ENCODE measurements around the gene MGME1. TPM values are rescaled to one million over a fixed set of nuclear protein-coding genes. Genes with fewer than 3 reads are reported as not detected.

MGME1 gene
- total RNA-seq, 4 donors from 2014 or later, result 11.2 to 18.9 (median 12.0) TPM

DNA sequence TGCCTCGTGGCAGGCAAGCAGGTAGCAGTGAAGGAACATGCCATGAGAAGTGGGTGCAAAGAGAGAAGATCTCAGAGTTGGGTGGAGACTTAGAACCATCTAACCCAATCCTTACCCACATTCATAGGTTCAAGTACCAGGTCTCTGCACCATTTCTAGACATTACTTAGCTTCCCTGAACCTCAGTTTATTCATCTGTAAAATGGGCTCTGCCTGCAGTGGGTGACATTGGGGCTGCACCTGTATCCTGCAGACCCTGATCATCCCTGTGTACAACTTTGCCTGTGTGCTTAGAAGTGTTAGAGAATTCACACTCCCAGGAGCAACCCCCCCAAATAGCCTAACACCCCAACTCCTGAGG lies 42.9 kb upstream of the MGME1 start:
- 88 to 100% methylated on average over 1 of the region's 1 CpG for WGBS, 2 donors
- TF ChIP-seq, protein P1, sequence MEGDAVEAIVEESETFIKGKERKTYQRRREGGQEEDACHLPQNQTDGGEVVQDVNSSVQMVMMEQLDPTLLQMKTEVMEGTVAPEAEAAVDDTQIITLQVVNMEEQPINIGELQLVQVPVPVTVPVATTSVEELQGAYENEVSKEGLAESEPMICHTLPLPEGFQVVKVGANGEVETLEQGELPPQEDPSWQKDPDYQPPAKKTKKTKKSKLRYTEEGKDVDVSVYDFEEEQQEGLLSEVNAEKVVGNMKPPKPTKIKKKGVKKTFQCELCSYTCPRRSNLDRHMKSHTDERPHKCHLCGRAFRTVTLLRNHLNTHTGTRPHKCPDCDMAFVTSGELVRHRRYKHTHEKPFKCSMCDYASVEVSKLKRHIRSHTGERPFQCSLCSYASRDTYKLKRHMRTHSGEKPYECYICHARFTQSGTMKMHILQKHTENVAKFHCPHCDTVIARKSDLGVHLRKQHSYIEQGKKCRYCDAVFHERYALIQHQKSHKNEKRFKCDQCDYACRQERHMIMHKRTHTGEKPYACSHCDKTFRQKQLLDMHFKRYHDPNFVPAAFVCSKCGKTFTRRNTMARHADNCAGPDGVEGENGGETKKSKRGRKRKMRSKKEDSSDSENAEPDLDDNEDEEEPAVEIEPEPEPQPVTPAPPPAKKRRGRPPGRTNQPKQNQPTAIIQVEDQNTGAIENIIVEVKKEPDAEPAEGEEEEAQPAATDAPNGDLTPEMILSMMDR (IDR thresholded peaks at IDR 0.05), result no peak
- TF ChIP-seq POLR2A (IDR thresholded peaks at IDR 0.05), result no peak
- intact Hi-C loops (cut with DNase I), result no loop called here
- Histone ChIP-seq H3K4me1 (peaks cover 0 to 16% (median 0%) of the 10 kb centered on the region in 3 donors), H3K27me3 (no peaks in the 10 kb centered on the region), H3K4me3 (no peak overlapping the region), H3K36me3 (no peaks in the 10 kb centered on the region), H3K27ac (no peak overlapping the region), H3K9me3 (no peaks in the 10 kb centered on the region)
- no peak for DNase-seq

DNA sequence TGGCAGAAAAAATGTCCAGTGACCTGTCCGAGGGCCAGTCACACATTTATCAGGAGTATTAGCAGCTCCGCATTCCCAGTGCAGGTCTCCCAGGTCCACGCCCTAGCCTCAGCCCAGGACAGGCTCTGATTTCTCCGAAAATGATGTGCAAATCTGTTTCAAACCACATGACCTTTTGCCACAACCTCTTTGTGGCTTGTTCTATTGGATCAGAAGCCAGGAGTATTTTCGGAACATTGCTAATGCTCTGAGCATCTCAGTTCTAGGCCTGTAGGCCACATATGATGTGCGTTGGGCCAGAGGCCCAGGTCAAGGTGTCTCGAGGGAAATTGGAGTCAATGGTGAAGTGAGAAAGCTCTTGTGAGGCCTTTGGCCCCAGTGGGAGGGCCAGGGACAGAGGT lies 40.6 kb upstream of the MGME1 start:
- Histone ChIP-seq H3K9me3 (peaks cover 0 to 5% (median 0%) of the 10 kb centered on the region in 3 donors), H3K27me3 (no peaks in the 10 kb centered on the region), H3K4me3 (no peak overlapping the region), H3K36me3 (no peaks in the 10 kb centered on the region), H3K4me1 (peaks cover 0 to 16% (median 0%) of the 10 kb centered on the region in 3 donors), H3K27ac (no peak overlapping the region)
- DNase-seq, result no peak
- 68 to 77% methylated on average over 7 of the region's 7 CpGs for WGBS, 2 donors
- no peak for TF ChIP-seq POLR2A (IDR thresholded peaks at IDR 0.05)
- TF ChIP-seq, protein P1 (IDR thresholded peaks at IDR 0.05), result no peak
- intact Hi-C loops (cut with DNase I), result no loop called here

DNA sequence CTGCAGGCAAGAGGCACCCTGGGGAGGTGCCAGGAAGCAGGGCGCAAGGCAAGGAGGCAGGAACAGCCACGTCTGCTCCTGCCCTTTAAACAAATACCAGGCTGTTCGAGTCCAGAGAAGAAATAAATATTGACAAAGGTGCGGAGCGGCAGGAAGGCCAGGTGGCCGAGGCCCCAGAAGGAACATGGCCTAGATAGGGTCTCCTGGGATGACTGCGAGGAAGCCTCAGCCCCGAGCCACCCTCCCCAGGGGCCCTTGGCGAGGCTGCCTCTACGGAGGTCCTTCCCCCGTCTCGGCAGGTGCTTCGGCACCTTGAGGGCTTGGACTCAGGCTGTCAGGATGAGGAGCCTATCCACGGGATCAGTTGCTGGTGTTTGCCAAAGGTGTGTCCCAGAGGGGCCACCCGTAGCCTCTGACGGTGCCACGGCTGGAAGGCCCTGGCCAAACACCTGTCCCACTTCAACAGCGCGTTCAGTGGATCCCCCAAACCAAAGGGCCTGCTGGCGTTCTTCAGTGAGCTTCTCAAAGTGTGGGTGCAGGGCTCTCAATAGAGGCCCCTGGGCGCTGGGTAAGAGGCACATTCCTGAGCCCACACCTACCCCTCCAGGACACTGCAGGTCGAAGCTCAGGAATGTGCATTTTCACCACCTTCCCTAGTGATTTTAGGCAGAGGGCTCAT lies 40.0 kb upstream of the MGME1 start:
- H3K4me1 ChIP-seq, result peaks cover 0 to 16% (median 0%) of the 10 kb centered on the region in 3 donors
- no peaks in the 10 kb centered on the region for H3K36me3 ChIP-seq
- intact Hi-C loops (cut with DNase I), result no loop called here
- peaks cover 0 to 5% (median 0%) of the 10 kb centered on the region in 3 donors for H3K9me3 ChIP-seq
- H3K4me3 ChIP-seq, result no peak overlapping the region
- no peak for DNase-seq
- no peak for TF ChIP-seq POLR2A (IDR thresholded peaks at IDR 0.05)
- TF ChIP-seq, protein P1 (IDR thresholded peaks at IDR 0.05), result no peak
- H3K27ac ChIP-seq, result peak overlapping the region in 1 of 4 donors; percentile 20
- WGBS, 2 donors, result 46 to 58% methylated on average over 7 to 12 of the region's 22 CpGs
- H3K27me3 ChIP-seq, result no peaks in the 10 kb centered on the region

DNA sequence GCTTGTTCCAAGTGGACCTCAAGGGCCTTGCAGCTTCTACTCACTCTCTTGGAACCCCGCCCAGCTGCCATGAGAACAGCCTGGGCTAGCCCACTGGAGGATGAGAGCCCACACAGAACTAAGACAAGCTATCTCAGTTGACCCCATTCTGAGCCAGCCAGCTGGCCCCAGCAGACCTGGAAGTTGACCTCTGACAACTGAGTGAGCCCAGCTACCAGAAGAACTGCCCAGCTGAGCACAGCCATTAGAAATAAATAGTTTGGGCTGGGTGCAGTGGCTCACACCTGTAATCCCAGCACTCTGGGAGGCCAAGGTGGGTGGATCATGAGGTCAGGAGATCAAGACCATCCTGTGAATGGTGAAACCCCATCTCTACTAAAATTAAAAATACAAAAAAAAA lies 37.3 kb upstream of the MGME1 start:
- H3K4me1 ChIP-seq, result peaks cover 0 to 24% (median 4%) of the 10 kb centered on the region in 3 donors
- no peaks in the 10 kb centered on the region for H3K27me3 ChIP-seq
- no peak overlapping the region for H3K4me3 ChIP-seq
- intact Hi-C loops (cut with DNase I), result no loop called here
- WGBS, 2 donors, result no CpG with 5 or more reads among the region's 1 CpG
- peaks cover 0 to 5% (median 0%) of the 10 kb centered on the region in 3 donors for H3K9me3 ChIP-seq
- H3K27ac ChIP-seq, result no peak overlapping the region
- no peak for DNase-seq
- TF ChIP-seq, protein P1 (IDR thresholded peaks at IDR 0.05), result no peak
- TF ChIP-seq POLR2A (IDR thresholded peaks at IDR 0.05), result no peak
- no peaks in the 10 kb centered on the region for H3K36me3 ChIP-seq

DNA sequence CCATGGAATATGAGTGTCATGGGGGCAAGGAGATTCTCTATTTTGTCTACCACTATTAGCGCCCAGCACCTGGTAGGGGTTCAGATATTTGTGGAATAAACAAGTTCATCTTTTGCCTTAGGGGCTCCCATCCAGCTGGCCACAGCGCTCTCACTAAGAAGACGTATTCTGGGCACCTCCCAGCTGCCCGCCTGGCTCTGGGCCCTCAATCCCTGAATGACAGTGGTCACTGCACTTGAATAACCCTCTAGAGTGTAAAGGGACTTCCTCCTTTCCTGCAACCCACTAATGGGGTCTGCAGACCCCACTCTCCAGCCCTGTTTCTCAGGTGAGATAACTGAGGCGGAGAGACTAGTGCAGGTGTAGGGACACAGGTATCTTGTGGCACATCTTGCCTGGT lies 36.4 kb upstream of the MGME1 start:
- no peak for DNase-seq
- H3K4me1 ChIP-seq, result peaks cover 0 to 33% (median 11%) of the 10 kb centered on the region in 3 donors
- no peak overlapping the region for H3K4me3 ChIP-seq
- intact Hi-C loops (cut with DNase I), result no loop called here
- H3K9me3 ChIP-seq, result peaks cover 0 to 5% (median 0%) of the 10 kb centered on the region in 3 donors
- WGBS, 2 donors, result 86 to 91% methylated on average over 4 to 5 of the region's 5 CpGs
- TF ChIP-seq POLR2A (IDR thresholded peaks at IDR 0.05), result no peak
- TF ChIP-seq, protein P1 (IDR thresholded peaks at IDR 0.05), result no peak
- no peak overlapping the region for H3K27ac ChIP-seq
- H3K36me3 ChIP-seq, result no peaks in the 10 kb centered on the region
- no peaks in the 10 kb centered on the region for H3K27me3 ChIP-seq
